Stimulated activated memory B cell treated with anti-CD40 and anti-IgM and Interleukin-4, amounts not matched to agents 10 μg/mL and 1 μg/mL and 100 μg/mL, for 72 hours (primary cell): Measurements from ENCODE around the gene GARIN3.
A peak's percentile ranks its signal among the peaks of the same experiment; 100 is the strongest.
"Not testable (repeated sequence)": the region's sequence is repeated elsewhere in the genome, so short reads cannot be mapped to it uniquely, and the experiment has no call there.

Experiments used
- ATAC-seq: fragments of 150-1000 bp; cut with Tn5 transposase; 2 replicates; pipeline ENCODE4 v1.10.0; 2021
- H3K27ac Mint-ChIP-seq: one replicate; pipeline ENCODE4 v1.8.0; 2022; ENCODE audit warnings: mild to moderate bottlenecking, mixed read lengths
- H3K27me3 Mint-ChIP-seq: one replicate; pipeline ENCODE4 v1.8.0; 2022; ENCODE audit warnings: mixed read lengths
- H3K36me3 Mint-ChIP-seq: one replicate; pipeline ENCODE4 v1.8.0; 2022; ENCODE audit warnings: mixed read lengths
- H3K4me1 Mint-ChIP-seq: one replicate; pipeline ENCODE4 v1.8.0; 2022; ENCODE audit warnings: mixed read lengths
- H3K4me3 Mint-ChIP-seq: one replicate; pipeline ENCODE4 v1.8.0; 2022; ENCODE audit warnings: mild to moderate bottlenecking, moderate library complexity, mixed read lengths
- H3K9me3 Mint-ChIP-seq: one replicate; pipeline ENCODE4 v1.8.0; 2022; ENCODE audit warnings: mixed read lengths

Gene GARIN3

GRCh38 chr5:157193699-157194424 is 27.8 kb upstream of the GARIN3 start:
- no peaks in the 10 kb centered on the region for H3K9me3 Mint-ChIP-seq
- H3K4me3 Mint-ChIP-seq: no peak overlapping the region
- no peaks in the 10 kb centered on the region for H3K27me3 Mint-ChIP-seq
- no peaks in the 10 kb centered on the region for H3K36me3 Mint-ChIP-seq
- no peak overlapping the region for H3K27ac Mint-ChIP-seq
- no peak for ATAC-seq
- H3K4me1 Mint-ChIP-seq: peaks cover 9% of the 10 kb centered on the region

DNA sequence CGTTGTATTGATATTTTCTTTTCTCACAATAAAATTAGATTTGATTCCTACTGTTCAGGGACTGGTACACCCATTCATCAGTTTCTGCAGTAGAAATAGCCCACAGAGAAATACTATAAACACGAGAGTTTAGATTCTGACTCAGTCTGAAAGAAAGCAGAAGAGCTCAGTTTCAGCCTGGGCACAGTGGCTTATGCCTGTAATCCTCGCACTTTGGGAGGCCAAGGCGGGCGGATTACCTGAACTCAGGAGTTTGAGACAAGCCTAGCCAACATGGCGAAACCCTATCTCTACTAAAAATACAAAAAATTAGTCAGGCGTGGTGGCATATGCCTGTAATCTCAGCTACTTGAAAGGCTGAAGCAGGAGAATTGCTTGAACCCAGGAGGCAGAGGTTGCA is 23.2 kb upstream of the GARIN3 start:
- no peaks in the 10 kb centered on the region for H3K36me3 Mint-ChIP-seq
- H3K4me1 Mint-ChIP-seq: no peaks in the 10 kb centered on the region
- H3K9me3 Mint-ChIP-seq: no peaks in the 10 kb centered on the region
- ATAC-seq: no peak
- no peaks in the 10 kb centered on the region for H3K27me3 Mint-ChIP-seq
- H3K27ac Mint-ChIP-seq: no peak overlapping the region
- no peak overlapping the region for H3K4me3 Mint-ChIP-seq

DNA sequence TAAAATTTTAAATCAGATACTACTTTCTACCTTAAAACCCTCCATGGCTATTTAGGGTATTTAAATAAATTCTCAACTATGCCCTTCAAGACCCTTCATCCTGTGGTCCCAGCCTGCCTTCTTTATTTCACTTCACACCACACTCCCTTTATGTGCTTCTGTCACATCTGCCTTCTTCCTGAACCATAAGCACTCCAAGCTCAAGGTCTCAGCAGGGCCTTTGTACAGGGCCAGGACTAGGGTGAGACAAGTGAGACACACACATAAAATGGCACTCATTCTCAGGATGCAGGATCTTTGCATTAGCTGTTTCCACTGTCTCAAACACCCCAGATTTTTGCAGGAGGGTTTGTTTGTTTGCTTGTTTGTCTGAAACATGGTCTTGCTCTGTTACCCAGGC is 22.2 kb upstream of the GARIN3 start:
- H3K4me3 Mint-ChIP-seq: no peak overlapping the region
- no peaks in the 10 kb centered on the region for H3K36me3 Mint-ChIP-seq
- H3K9me3 Mint-ChIP-seq: no peaks in the 10 kb centered on the region
- peak overlapping the region; percentile 48 for H3K27ac Mint-ChIP-seq
- H3K27me3 Mint-ChIP-seq: no peaks in the 10 kb centered on the region
- H3K4me1 Mint-ChIP-seq: no peaks in the 10 kb centered on the region
- no peak for ATAC-seq

GRCh38 chr5:157187046-157187754 is 21.1 kb upstream of the GARIN3 start:
- H3K27ac Mint-ChIP-seq: no peak overlapping the region
- no peaks in the 10 kb centered on the region for H3K9me3 Mint-ChIP-seq
- no peak overlapping the region for H3K4me3 Mint-ChIP-seq
- H3K36me3 Mint-ChIP-seq: no peaks in the 10 kb centered on the region
- H3K27me3 Mint-ChIP-seq: no peaks in the 10 kb centered on the region
- ATAC-seq: no peak
- H3K4me1 Mint-ChIP-seq: no peaks in the 10 kb centered on the region

DNA sequence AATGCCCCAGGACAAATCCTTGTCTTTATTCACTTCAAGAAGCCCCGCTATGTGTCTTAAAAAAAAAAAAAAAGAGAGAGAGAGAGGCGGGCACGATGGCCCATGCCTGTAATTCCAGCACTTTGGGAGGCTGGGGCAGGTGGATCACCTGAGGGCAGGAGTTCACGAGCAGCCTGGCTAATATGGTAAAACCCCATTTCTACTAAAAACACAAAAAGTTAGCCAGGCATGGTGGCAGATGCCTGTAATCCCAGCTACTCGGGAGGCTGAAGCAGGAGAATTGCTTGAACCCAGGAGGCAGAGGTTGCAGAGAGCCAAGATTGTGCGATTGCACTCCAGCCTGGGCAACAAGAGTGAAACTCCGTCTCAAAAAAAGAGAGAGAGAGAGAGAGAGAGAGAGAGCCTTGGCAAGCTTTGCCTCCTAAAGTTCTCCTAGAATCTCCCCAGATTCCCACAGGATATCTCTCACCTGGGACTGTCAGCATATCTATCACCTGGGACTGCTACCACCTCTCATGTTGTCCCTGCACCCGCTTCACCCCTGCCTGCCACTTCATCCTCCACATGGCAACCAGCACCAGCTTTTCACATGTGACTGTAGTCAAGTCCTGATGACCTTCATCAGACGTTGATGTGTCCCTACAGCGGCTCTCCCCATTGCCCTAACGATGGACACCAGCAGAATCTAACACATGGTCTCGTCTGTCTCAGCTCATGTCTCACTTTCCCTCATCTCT is 20.4 kb upstream of the GARIN3 start:
- Mint-ChIP-seq H3K27ac (no peak overlapping the region), H3K9me3 (no peaks in the 10 kb centered on the region), H3K27me3 (no peaks in the 10 kb centered on the region), H3K36me3 (no peaks in the 10 kb centered on the region), H3K4me1 (no peaks in the 10 kb centered on the region), H3K4me3 (no peak overlapping the region)
- ATAC-seq: no peak

- ATAC-seq, H3K36me3 Mint-ChIP-seq, H3K9me3 Mint-ChIP-seq, H3K27ac Mint-ChIP-seq, H3K4me3 Mint-ChIP-seq, H3K4me1 Mint-ChIP-seq, H3K27me3 Mint-ChIP-seq: not testable (repeated sequence)
Observed at GRCh38 chr5:157185122-157185521, 19.1 kb upstream of the GARIN3 start.

GRCh38 chr5:157184117-157184670 is 18.1 kb upstream of the GARIN3 start:
- no peaks in the 10 kb centered on the region for H3K27me3 Mint-ChIP-seq
- H3K27ac Mint-ChIP-seq: no peak overlapping the region
- no peak overlapping the region for H3K4me3 Mint-ChIP-seq
- no peaks in the 10 kb centered on the region for H3K4me1 Mint-ChIP-seq
- H3K36me3 Mint-ChIP-seq: no peaks in the 10 kb centered on the region
- no peaks in the 10 kb centered on the region for H3K9me3 Mint-ChIP-seq
- ATAC-seq: no peak

GRCh38 chr5:157182143-157182757 is 16.2 kb upstream of the GARIN3 start:
- Mint-ChIP-seq H3K36me3 (no peaks in the 10 kb centered on the region), H3K9me3 (no peaks in the 10 kb centered on the region), H3K27ac (no peak overlapping the region), H3K4me1 (no peaks in the 10 kb centered on the region), H3K27me3 (no peaks in the 10 kb centered on the region), H3K4me3 (no peak overlapping the region)
- no peak for ATAC-seq

DNA sequence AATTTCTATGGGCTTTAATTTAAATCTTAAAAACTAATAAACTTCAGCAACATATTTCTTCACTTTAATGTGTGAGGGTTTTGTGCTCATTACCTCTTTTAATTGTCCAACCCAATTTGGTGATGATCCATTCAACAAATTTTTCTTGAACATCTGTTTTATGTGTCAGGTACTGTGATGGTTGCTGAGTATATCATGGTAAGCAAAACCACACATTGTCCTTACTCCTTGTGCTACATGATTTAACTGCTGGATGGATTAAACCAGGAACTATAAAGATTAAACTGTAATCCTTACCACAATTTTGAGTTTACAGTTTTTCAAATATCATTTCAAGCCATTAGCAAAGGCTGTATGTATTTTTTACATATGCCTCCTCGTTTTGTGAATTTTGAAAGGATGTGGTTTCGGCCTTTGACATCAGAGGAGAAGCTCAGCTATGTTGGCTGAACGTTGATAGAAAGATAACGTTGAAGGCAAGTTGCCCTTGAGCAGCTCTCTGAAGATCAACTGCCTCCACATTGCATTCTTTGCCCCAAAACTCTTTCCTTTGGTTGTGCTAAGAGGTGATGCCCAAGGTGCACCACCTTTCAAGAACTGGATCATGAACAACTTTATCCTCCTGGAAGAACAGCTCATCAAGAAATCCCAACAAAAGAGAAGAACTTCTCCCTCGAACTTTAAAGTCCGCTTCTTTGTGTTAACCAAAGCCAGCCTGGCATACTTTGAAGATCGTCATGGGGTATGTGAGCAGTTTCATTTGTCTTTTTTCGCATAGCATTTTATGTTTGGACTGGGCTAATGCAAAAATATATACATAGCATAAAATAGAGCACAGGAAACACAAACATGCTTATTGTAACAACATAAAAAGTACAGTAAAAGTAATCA is 14.6 kb upstream of the GARIN3 start, which contains the start of gene ITK:
Gene ITK (plus strand): TSS at position 467 of the 891 bp plus-strand sequence. CDS start 138 bp downstream, at position 605.
- no peak within 1 kb of the TSS for H3K27ac Mint-ChIP-seq
- no peaks in the 10 kb centered on the region for H3K9me3 Mint-ChIP-seq
- H3K4me1 Mint-ChIP-seq: no peaks in the 10 kb centered on the region
- no peaks in the 10 kb centered on the region for H3K36me3 Mint-ChIP-seq
- H3K27me3 Mint-ChIP-seq: no peaks in the 10 kb centered on the region
- H3K4me3 Mint-ChIP-seq: no peak within 1 kb of the TSS
- no peak for ATAC-seq

DNA sequence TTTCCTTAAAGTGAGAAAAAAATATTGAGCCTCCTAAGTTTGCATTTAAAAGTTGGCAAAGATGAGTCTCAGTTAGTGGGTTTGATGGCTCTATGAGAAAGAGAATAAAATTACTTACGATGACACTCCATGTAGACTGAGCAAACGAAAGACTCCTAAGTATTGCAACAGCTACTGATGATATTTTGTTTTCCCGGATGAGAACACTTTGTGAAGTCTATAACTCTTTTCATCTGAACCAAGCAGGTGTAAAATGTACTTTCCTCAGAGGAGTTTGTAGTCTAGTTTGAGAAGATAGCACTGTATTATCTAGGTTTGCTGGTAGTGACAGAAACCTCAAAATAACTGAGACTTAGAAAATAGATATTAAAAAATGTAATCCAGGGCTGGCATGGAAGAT is 12.9 kb upstream of the GARIN3 start:
- Mint-ChIP-seq H3K36me3 (no peaks in the 10 kb centered on the region), H3K4me3 (no peak overlapping the region), H3K4me1 (no peaks in the 10 kb centered on the region), H3K27ac (no peak overlapping the region), H3K27me3 (no peaks in the 10 kb centered on the region), H3K9me3 (no peaks in the 10 kb centered on the region)
- no peak for ATAC-seq

GRCh38 chr5:157177953-157178352 is 11.9 kb upstream of the GARIN3 start:
- no peak for ATAC-seq
- H3K27me3 Mint-ChIP-seq: no peaks in the 10 kb centered on the region
- no peak overlapping the region for H3K27ac Mint-ChIP-seq
- no peaks in the 10 kb centered on the region for H3K9me3 Mint-ChIP-seq
- no peak overlapping the region for H3K4me3 Mint-ChIP-seq
- no peaks in the 10 kb centered on the region for H3K36me3 Mint-ChIP-seq
- peaks cover 4% of the 10 kb centered on the region for H3K4me1 Mint-ChIP-seq

GRCh38 chr5:157175071-157175612 is 9.1 kb upstream of the GARIN3 start:
- peaks cover 9% of the 10 kb centered on the region for H3K36me3 Mint-ChIP-seq
- peak overlapping the region; percentile 35 for H3K27ac Mint-ChIP-seq
- H3K27me3 Mint-ChIP-seq: no peaks in the 10 kb centered on the region
- peaks cover 6% of the 10 kb centered on the region for H3K9me3 Mint-ChIP-seq
- peaks cover 25% of the 10 kb centered on the region for H3K4me1 Mint-ChIP-seq
- ATAC-seq: no peak
- no peak overlapping the region for H3K4me3 Mint-ChIP-seq

- peak overlapping the region; percentile 63 for H3K4me3 Mint-ChIP-seq
- peak; percentile 99 for ATAC-seq
- H3K36me3 Mint-ChIP-seq: peaks cover 11% of the 10 kb centered on the region
- H3K27me3 Mint-ChIP-seq: no peaks in the 10 kb centered on the region
- H3K9me3 Mint-ChIP-seq: peaks cover 6% of the 10 kb centered on the region
- H3K27ac Mint-ChIP-seq: peak overlapping the region; percentile 73
- H3K4me1 Mint-ChIP-seq: peaks cover 27% of the 10 kb centered on the region
Observed at GRCh38 chr5:157172403-157172802, 6.3 kb upstream of the GARIN3 start.

- no peak for ATAC-seq
- Mint-ChIP-seq H3K4me3 (no peak overlapping the region), H3K27me3 (no peaks in the 10 kb centered on the region), H3K9me3 (peaks cover 6% of the 10 kb centered on the region), H3K4me1 (peaks cover 31% of the 10 kb centered on the region), H3K27ac (peak overlapping the region; percentile 17), H3K36me3 (peaks cover 11% of the 10 kb centered on the region)
Observed at GRCh38 chr5:157168286-157168685, 2.2 kb upstream of the GARIN3 start.
